Inferior parietal cortex (tissue), 1 donor: ENCODE measurements around the gene TNS3.
A peak's percentile ranks its signal among the peaks of the same experiment; 100 is the strongest.
"Not testable (repeated sequence)": the region's sequence is repeated elsewhere in the genome, so short reads cannot be mapped to it uniquely, and the experiment has no call there.

Experiments
- DNase-seq: peaks from one replicate; pipeline ENCODE4 v3.0.0-alpha.2; 2016; ENCODE audit errors: extremely low spot score

Gene TNS3

DNA sequence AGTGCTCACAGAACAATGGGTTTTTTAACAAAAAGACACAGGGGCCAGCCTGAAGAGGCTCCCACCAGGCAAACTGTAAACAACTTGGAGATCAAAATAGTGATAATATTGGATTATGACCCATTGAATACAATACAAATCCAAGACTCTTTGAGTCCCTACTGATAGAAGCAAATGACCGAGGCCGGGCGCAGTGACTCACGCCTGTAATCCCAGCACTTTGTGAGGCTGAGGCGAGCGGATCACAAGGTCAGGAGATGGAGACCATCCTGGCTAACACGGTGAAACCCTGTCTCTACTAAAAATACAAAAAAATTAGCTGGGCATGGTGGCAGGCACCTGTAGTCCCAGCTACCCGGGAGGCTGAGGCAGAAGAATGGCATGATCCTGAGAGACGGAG is 40.4 kb downstream of the TNS3 start:
- not testable (repeated sequence) for DNase-seq

DNA sequence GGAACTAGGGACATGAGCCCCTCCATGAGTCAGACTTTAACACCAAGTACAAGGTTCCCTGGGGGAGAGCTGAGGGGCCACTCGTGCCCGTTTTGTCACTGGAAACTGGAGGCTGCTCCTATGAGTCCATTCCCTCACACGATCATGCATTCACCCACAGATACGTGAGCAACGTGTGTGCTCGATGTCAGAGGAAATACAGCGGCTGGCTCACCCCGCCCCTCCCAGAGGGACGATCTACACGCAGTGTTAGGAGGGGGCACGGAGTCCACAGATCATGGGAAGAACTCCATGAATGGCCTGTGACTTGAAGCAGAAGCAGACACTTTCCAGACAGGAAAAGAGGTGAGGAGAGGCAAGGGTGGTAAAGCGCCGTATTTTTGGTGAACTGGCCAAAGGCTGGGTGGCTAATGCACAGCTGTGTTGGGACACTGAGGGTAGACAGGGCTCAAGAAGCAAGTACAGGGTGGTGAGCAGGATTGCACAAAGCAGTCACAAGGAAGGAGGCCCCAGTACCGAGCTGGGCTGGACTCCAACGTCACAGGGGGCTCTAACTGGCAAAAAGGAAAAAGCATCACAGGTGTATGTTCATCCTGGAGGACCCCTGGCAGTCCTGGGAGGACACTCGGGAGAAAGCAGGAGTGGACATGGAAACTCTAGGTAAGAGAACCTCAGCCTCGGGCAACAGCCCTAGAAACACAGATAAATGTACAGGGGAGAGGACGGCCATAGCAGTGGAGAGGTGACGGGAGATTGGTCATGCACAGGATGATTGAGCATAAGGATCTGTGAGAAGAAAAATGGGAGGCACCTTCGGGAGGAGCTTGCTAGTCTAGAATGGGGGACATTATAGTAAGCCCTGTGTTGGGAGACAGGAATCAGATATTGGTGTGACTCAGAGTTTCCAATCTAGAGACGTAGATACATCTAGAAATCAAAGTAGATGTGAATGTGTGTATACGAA is 41.2 kb downstream of the TNS3 start:
- DNase-seq: no peak

DNA sequence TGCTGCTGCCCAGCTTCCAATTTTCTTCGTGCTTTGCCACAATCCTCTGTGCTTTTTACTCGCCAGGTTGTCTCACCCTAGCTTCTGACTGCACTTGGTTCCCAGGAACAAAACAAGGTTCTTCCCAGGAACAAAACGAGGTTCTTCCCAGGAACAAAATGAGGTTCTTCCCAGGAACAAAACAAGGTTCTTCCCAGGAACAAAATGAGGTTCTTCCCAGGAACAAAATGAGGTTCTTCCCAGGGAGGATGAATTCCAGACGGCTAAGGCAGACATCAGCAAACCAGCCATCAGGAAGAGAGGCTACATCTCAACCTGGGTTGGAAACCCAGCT is 41.9 kb downstream of the TNS3 start:
- DNase-seq: no peak

GRCh38 chr7:47539398-47540052 is 42.4 kb downstream of the TNS3 start:
- no peak for DNase-seq

DNA sequence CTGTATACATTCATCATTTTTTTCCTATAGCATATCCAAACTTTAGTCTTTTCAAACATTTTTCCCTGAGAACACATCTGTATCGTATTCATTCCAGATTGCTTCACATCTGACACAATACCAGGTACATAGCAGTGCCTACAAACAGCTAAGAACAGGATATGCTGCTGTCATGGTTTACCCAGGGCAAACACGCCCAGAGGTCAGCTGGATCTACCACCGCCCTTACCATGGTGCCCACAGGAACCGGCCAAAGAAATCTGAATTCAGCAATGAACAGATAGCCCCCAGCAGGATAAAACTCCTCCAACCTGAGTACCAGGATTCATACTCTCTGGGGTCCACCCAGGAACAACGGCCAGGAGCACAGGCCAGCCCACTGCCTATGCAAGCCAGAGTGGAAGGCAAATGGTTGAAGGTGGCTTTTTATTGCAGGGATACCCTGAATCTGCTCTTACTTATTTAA is 43.0 kb downstream of the TNS3 start:
- no peak for DNase-seq

GRCh38 chr7:47537716-47538675 is 43.9 kb downstream of the TNS3 start:
- DNase-seq: no peak

DNA sequence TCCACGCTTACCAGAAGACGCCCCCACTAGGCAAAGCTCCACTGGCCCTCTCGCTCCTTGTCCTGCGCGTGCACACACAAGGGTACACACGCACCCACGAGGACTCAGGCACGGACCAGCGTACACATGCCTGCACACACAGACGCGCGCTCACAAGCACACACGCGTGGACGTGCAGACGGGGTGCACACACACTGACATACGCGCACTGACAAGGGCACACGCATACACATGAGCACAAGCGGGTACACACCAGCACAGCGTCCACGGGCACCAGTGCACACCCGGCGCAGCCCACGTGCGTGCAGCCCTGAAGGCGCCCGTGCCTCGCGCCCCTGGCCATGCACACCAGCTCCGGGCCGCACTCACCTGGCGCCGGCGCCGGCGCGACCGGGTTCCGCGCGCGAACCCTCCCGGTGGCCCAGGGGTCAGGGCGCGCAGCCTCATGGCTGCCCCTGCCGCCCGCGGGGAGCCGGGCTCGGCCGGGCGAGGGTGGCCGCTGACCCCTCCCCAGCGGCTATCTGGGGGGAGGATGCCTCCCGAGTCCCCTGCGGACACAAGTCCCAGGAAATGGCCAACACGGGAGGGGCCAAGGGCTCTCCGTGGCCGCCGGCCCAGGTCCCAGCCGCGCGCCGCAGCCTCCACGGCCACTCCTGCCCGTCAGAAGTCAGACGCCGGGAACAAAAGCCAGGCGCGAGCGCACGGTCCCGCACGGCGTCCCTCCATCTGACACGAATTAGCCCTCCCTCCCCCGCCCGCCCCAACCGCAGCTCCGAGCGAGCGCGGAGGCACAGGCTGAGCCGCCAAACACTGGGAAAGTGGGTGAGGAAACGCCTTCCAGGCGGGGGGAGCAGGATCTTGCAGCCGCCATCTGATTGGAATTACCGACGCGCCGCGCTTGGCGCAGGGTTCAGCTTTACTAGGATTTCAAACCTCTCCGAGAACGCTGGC is 45.0 kb downstream of the TNS3 start:
- DNase-seq: peak; percentile 24

GRCh38 chr7:47535704-47536628 is 45.9 kb downstream of the TNS3 start:
- no peak for DNase-seq

- DNase-seq: no peak
Observed at GRCh38 chr7:47535035-47535703, 46.7 kb downstream of the TNS3 start.

DNA sequence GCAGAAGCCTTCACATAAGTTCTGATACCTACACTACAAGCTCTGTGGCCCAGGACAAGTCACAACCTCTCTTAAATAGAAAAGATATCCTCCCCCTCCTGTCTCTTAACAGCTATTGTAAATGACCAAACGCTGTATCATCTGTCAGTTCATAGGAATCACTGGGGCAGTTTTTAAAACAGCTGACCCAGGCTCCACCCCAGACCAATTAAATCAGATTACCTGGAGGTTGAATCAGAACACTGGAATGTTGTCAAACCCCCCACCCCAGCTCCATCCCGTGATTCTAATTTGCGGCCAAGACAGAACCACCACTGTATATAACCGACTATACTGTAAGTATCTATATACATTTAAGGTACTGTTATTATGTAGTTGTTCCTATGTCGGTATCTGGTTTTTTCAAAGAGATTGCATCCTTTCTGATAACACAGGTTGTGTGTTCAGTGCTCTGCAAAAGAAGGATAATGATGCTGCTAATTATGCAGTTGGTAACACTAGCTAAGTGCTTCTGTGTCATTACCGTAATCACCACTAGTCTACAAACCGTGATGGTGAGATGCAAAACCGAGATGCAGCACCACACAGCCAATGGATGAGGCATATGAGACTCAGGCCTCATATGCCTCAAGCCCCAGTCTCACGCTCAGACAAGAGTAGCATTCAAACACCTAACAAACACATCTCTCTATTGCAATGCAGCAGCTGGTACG is 47.4 kb downstream of the TNS3 start:
- no peak for DNase-seq

- DNase-seq: no peak
Observed at GRCh38 chr7:47531584-47532492, 50.1 kb downstream of the TNS3 start.

- DNase-seq: no peak
Observed at GRCh38 chr7:47529826-47530555, 51.9 kb downstream of the TNS3 start.

DNA sequence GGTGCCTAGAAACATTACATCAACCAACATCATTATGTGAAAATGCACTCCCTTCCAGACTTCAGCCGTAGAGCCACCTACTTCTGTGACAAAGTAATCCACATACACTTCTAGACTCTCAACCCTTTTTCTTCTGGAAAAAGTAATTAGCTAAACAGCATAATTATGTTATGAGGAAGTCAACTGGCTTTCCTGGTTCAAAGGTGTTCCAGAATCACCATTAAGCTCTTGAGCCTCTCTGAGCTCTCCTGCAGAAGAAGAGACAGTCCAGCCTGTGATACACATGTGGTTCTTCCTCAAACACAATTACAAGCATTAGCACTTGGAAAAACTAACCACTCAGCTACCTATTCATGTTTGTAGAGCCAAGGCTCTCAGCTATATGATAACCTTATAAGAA is 52.5 kb downstream of the TNS3 start:
- DNase-seq: no peak

DNA sequence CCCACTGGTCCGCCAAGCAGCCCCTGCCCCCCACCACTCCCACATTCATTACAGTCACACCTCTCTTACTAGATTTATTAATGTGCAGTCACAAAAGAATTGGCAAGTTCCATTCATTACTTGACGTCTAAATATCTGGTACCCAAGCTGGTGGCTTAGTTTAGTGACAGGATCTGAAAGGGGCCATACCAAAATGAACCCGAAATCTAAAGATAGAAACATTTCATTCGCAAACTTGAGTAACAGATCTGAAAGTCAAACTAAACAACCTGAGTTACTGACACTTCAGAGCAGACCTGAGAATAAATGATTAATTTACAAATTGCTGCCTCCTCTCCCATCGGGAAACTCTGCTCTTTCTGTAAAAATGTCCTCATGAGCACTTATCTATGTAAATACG is 53.4 kb downstream of the TNS3 start:
- no peak for DNase-seq

DNA sequence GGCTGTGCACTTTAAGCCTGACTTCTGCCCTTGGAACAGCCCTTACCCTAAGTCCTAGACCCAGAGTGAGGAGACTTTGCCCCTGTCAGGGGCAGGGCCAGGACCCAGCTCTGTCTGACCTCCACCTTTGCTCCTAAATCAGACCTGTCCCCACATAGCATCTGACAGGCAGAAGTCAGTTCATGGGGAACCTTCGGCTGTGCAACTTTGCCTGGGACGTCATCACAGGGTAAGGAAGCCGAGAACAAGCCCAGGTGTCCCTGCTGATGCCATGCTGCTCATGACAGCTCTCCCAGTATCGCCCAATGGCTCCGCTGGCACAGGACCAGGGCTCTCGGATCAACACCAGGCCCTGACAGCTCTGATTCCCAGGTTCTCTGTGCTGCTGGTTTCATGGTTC is 55.4 kb downstream of the TNS3 start:
- DNase-seq: no peak

GRCh38 chr7:47525066-47525623 is 56.8 kb downstream of the TNS3 start:
- no peak for DNase-seq
